ENCODE data around the gene DHX38.

The DHX38 gene

DNA sequence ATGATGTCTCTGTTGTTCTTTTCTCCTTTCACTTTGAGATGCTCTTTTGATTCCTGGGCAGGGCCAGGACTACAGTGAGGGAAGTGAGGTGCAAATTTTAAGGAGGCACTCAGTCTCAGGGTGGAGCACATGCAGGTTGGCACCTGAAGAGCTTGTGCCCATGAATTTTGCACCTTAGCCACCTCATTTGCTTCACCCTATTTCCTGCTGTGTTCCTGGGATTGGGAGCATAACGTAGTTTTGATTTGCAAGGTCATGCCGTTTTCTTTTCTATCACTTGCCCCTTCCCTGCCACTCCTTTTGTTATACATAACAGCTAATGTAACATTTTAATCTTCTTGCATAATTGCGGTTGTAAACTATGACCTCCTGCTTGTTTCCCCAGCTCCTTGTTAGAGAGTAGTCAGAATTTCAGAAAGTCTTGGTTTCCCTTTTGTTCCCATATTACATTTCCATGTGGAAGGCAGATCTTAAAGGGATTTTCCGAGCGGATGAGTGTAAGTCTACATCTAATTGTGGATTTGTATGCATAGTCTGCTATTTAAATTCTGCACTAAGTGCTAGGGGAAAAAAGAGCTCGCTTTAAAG is 68.6 kb downstream of the DHX38 start:
- in situ Hi-C loops (cut with MboI; ENCODE audit: low pct_unique_long_range_greater_than_20kb, low sequenced_read_pairs, unreplicated experiment): no loop called here
- DNase-seq (ENCODE audit: low spot score): no peak
- TF ChIP-seq, protein P1, sequence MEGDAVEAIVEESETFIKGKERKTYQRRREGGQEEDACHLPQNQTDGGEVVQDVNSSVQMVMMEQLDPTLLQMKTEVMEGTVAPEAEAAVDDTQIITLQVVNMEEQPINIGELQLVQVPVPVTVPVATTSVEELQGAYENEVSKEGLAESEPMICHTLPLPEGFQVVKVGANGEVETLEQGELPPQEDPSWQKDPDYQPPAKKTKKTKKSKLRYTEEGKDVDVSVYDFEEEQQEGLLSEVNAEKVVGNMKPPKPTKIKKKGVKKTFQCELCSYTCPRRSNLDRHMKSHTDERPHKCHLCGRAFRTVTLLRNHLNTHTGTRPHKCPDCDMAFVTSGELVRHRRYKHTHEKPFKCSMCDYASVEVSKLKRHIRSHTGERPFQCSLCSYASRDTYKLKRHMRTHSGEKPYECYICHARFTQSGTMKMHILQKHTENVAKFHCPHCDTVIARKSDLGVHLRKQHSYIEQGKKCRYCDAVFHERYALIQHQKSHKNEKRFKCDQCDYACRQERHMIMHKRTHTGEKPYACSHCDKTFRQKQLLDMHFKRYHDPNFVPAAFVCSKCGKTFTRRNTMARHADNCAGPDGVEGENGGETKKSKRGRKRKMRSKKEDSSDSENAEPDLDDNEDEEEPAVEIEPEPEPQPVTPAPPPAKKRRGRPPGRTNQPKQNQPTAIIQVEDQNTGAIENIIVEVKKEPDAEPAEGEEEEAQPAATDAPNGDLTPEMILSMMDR (IDR thresholded peaks at IDR 0.05; ENCODE audit: extremely low read depth, insufficient read depth, missing control alignments): no peak

Measured in GM13977 (cell line).